CD4-positive, alpha-beta T cell treated with Interleukin-15 for 4 hours (primary cell): ENCODE data around the gene KCTD5.

Experiments
- DNase-seq: peaks from one replicate; pipeline ENCODE4 v3.0.0-alpha.2; 2020; ENCODE audit warnings: low spot score

Gene KCTD5

DNA sequence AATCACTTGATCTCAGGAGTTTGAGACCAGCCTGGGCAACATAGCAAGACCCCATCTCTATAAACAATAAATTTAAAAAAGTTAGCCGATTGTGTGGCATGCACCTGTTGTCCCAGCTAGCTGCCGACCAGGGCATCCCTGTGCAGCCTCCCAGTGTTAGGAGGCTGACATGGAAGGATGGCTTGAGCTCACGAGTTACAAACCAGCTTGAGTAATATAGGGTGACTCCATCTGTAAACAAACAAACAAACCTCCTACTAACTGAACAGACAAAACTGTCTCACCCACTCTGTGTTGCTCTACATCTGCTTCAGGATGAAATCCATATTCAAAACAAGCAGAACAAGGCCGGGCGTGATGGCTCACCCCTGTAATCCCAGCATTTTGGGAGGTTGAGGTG is 44.6 kb downstream of the KCTD5 start:
- DNase-seq = no peak

DNA sequence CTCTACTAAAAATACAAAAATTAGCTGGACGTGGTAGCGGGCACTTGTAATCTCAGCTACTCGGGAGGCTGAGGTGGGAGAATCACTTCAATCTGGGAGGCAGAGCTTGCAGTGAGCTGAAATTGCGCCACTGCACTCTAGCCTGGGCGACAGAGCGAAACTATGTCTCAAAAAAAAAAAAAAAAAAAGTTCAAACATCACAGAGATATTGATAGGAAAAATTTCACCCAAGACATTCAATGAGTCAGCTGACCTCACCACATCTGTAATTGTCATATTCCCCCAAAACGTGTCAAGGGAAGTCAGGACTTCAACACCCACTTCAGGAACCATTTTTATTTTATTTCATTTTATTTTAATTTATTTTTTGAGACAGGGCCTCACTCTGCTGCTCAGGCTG is 45.7 kb downstream of the KCTD5 start:
- no peak for DNase-seq

DNA sequence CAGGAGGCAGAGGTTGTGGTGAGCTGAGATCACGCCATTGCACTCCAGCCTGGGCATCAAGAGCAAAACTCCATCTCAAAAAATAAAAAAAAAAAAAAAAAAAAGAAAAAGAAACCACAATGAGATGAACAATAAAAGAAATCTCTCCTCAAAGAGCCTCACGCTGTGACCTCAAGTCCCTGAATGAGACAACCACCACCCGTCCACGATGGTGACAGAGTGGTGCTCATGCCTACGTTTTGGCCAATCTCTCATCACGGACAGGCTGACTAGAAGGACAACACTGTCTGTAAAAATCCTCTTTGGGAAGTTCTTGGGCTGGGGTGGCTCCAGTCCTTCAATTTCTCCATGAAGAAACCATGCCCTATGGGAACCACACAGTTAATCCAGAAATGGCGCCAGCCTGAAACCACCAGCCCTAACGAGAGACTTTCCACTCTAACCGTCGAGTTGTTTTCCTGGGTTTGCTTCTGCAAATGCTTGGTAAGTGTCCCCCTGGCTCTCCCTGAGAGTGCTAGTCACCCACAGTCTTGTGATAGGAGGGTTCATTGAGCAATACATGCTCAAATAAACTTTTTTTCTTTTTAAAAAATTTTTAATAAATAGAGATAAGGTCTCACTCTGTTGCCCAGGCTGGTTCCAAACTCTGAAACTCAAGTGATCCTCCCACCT is 52.7 kb downstream of the KCTD5 start:
- no peak for DNase-seq

DNA sequence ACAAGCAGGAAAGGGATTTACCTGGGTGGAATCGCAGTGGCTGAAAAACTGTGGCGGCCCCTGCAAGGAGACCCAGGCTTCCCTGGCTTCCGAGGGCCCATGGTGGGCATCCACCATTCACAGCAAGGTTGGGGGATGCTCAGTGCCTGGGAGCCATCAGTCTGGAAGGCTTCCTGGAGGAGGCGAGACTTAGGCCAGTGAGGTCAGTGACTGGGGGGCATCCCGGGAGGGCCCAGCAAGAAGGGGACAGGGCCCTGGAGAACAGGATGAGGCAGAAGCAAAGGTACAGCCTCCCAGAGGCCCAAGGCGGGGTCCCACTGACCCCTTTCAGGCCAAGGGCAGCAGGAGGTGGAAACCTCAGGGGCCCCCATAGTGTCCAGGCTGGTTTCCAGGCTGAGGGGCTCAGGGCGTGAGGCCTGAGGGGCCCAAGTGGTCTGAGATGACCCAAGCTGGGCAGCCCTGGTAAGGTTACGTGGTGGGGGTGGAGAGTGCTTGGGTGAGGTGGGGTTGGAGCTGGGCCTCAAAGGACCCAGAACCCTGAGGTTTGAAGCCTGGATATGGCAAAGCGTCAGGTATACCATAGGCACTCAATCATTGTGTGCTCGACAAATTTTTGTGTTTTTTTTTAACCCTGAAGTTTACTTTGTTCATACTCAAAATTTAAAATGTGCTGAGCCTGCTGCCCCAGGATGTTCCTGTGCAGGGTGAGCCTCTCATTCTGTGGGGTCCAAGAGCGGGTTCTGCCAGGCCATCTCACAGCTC is 54.3 kb downstream of the KCTD5 start:
- DNase-seq = no peak

DNA sequence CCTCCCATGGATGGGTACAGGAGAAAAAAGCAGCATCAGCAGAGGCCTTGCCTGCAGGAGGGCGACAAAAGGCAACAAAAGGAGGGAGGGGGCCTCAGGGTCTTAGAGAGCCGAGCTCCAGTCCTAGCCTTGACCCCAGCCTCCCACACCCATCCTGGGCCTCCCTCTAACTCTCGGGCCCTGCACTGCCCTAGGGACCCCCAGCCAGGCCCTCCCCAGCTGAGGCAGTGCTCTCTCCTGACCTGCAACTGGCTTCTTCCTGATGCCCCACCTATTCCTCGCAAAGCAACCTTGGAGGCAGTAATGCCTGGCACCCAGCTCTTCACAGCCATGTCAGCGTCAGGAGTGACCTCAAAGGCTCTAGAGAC is 54.9 kb downstream of the KCTD5 start:
- no peak for DNase-seq

DNA sequence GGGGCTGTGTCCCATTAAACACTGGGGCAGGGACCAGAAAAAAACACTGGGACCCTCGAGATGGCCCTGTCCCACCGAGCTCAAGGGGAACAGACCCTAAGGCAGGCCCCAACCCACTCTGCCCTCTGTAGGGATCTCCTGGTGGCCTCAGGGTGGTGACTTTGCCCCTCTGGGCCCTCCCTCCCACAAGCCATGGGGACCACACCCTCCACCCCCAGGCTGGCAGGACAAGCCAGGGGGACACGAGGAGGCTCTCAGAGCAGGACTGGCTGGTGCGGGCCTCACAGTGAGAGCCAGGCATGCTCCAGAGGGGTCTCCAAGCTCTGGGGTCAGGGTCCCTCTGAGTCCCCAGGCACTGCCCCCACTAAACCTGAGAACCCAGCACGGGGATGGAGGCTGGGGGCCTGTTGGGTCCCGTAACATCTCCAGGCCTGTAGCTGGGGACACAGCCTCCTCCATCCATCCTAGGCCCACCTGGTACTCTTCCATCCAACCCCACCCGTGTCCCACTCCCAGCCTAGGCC is 55.6 kb downstream of the KCTD5 start:
- DNase-seq = no peak

DNA sequence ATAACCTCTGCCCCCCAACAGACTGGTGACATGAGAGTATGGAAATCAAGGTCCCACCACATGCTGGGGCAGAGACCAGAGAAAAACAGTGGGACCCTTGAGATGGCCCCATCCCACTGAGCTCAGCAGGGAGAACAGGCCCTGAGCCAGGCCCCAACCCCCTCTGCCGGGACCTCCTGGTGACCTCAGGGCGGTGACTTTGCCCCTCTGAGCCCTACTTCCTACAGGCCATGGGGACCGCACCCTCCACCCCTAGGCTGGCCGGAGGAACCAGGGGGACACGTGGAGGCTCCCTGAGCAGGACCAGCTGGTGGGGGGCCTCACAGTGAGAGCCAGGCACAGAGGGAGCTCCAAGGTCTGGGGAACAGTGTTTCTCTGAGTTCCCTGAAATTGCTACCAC is 56.3 kb downstream of the KCTD5 start:
- DNase-seq = no peak

DNA sequence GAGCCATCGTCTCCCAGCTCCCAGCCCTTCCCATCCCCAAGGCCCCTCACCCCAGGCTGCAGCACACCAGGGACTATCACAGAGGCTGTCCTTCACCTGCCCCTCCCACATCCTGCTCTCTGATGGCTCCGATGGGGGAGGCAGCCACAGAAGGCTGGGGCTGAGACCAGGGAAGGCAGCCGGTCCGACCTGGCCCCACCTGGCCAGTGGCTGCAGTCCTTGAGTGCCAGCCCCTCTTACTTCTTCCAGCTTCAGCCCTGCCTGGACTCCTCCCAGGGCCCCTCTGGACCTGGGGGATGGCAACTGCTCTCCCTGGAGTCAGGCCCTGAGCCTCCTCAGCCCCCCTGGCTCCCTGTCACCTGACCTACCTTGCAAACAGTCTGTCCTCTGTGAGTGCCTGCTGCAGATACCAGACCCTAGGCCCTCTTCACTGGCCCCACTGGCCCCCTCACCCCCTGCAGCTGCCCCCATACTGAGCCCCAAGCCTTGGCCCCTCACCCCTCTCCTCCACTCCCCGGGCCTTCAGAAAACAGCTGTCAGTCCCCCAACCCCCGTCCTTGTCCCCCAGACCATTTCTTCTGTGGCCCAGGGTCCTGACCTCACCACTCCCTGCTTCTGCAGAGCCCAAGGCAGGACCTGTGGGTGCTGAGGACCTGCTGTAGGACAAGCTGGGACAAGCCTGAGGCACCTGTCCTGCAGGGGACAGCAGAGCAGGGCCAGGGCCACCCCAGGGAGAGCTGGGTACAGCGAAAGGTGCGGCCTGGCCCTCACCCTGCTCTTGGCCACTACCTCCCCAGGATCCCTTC is 57.5 kb downstream of the KCTD5 start:
- DNase-seq = no peak

DNA sequence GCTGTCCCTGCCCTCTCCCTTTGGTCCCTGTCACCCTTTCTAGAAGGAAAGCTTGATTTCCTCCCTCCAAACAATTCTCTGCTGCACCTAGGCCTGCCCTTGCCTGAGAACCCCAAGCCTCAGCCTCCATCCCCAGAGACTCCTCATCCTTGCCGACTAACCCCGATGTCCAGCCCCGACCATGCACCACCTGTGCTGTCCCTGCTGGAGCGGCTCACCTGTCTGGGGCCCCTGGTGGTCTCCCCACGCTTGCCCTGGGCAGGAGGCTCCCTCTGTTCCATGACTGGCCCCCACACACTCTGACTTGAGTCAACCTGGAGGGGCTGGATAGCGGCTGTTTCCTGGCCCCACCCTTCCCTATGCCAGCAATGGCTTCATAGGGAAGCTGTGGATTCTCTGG is 58.2 kb downstream of the KCTD5 start:
- no peak for DNase-seq

DNA sequence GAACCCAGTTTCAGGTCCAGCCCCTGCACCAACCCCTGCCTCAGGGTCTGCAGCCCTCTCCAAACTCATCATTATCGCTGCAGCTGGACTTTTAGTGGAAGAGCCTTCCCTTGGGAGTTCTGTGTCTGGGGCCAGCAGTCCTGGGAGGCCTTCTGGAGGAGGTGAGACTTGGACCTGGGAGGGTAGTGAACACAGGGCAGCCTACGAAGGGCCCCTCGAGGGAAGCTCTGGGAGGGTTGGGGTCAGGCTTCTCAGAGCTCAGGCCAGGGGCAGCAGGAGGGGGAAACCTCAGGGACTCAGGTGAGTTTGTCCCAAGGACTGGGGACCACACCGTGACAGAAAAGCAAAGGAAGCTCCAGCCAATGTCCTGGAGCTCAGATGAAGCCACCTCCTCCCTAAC is 58.8 kb downstream of the KCTD5 start:
- no peak for DNase-seq

DNA sequence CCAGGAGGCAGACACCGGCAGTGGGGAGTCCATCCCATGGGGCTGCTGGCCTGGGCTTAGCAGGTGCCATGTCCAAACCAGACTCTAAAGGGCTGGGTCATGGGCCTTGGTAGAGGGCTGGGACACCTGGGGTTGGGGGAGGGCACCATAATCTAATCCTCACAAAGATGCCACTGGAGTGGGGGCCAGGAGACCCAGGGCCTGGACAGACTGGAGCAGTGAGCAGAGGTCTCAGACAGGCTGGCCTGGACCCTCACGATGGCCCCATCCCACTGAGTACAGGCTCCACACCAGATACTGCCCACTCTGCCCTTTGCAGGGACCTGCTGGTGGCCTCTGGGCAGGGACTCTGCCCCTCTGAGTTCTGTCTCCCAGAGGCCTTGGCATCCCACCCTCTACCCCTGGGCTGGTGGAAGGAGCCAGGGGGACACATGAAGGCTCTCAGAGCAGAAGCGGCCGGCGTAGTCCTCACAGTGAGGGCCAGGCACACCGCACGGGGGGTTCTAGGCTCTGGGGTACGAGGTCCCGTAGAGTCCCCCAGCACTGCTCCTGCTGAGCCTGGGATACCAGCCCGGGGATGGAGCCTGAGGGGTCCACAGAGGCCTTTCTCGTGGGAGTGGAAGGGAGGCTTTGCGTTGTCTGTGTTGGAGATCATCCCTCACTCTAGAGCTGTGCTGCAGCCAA is 60.1 kb downstream of the KCTD5 start:
- no peak for DNase-seq

DNA sequence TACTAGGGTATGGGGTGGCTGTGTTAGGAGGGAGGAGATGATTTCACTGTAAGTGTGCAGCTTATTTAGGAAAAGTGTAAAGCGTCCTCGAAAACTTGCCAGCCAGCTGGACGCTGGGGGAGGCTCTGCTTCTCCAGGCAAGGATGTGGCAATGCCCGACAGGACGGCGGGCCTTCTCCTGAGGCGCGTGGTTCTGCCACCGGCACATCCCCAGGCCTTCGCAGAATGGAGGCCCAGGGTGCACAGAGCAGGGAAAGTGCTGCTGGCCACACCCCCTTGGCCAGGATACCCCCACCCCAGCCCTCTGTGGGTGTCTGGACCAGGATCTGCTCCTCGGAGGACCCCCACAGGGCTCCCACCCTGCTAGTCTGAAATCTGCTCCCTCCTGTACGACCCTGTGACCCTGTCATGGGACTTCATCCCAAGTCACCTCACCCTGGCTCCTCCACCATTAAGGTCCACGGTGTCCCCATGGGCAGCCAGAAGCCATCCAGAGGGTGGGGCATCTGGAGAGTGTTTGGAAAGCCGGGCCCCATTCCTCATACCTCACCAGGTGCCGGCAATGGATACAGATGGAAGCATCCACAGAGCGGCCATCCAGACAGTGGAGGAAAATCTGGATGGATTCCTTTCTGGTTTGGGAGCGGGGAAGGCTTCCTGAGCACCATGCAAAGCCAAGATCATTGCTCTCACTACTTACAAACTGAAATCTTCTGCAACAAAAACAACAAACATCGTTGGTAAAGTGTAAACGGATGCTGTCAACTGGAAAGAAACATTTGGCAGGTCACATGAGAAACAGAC is 60.9 kb downstream of the KCTD5 start:
- DNase-seq = no peak

DNA sequence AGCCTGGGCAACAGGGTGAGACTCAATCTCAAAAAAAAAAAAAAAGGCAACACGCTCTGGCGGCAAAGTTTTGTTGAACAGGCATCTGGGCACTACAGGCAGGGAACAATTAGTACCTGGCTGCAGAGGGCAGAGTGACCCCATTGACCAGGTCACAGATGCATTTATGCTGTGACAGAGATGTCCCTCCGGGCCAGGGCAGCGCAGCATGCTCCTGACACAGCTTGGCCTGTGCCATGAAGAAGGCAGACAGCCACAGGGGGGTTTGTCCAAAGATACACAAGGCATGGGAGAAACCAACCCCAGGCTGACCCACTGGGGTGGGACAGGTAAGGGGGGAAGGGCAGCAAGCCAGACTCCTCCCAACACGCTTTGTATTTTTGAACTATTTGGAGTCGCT is 62.4 kb downstream of the KCTD5 start:
- no peak for DNase-seq

DNA sequence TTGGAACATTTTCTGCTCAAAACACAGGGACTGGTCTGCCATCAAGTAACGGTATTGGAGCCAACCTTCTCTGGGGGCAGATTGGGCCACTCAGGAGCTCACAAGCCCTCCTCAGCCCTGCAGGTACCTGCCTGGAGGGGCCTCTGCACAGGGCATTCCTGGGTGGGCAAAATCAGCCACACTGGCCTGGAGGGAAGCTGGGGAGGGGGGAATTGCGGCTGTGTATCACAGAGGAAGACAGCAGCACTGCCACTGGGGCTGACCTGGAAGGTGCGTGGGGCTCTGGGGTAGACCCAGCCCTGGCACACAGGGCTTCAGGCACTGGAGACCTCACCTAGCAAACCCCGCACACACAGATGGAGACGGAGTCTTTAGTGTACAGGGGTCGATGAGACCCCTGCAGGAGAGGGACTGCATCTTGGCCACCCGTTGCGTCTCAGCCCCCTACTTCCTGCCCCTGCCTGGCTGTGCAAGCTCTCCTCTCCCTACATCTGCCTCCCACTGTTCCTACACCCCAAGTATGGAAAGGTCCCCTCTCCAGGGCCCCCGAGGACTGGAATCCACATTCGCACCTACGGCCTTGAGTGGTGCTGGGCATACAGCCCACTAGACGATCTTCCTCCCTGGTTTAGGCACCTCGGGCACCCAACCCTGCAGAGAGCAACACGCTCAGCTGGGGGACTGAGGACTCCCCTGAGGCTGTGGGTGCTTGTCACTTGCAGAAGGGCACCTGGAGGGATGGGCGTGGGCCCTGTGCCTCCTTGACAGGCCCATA is 63.0 kb downstream of the KCTD5 start:
- no peak for DNase-seq

DNA sequence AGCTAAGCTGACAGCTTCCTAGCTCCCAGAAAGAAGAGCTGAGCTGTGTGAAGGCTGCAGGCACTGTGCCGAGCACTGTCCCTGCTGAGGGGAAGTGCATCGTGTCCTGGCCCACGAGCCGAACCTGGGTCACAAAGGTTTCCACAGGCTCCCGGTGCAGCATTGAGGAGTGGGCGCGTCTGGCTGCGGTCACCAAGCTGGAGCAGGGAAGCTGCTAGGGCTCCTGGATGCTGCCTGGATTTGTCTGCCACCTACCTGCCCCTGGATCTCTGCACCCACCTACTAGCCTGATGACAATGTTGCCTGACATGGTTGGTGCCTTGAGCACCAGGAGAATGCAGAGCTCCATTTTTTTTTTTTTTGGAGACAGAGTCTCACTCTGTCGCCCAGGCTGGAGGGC is 63.6 kb downstream of the KCTD5 start:
- no peak for DNase-seq

DNA sequence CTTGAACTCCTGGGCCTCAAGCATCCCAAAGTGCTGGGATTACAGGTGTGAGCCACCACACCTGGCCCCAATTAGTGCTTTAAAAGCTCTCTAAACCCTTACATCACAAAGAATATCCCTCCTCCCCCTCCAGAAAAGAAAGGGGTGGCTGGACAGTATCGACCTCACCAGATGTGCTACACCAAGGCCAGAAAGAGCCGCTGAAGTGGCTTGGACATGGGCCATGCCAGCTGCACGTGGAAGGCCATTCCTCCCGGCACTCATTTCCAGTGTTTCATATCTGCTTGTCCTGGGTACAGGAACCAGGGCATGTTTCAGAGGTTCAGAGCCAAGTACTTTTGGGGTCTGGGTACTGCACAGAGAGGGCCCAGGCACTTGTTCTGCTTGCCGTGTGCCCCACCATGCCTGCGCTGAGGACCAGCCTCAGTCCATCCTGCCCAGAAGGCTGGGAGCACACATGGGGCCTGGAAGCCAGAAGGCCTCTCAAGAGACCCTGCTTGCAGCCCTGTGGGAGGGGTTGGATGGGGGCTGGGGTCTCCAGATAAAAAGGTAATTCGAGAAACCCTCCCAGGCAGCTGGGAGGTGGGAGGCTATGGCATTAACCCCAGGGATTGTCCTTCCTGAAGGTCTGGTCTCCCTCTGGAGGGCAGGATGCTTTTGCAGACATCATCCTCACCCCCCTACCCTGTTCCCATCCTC is 66.6 kb downstream of the KCTD5 start:
- DNase-seq = no peak

DNA sequence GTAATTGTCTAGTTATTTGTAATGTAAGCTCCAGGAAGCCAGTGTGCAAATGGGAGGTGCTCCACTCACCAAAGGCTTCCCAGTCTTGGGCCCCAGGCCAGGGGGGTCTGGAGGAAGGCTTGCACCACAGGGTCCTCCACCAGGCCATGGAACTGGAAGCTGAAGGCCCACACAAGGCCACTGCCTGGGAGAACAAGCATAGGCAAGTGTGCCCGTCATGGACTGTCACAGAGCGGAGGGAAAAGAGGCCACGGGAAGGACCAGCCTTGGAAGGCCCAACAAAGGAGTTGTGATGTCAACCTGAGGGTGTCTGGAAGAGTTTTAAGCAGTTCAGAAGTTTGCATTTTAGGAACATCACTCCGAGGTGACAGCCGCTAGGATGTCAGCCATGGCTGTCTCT is 67.2 kb downstream of the KCTD5 start:
- no peak for DNase-seq

DNA sequence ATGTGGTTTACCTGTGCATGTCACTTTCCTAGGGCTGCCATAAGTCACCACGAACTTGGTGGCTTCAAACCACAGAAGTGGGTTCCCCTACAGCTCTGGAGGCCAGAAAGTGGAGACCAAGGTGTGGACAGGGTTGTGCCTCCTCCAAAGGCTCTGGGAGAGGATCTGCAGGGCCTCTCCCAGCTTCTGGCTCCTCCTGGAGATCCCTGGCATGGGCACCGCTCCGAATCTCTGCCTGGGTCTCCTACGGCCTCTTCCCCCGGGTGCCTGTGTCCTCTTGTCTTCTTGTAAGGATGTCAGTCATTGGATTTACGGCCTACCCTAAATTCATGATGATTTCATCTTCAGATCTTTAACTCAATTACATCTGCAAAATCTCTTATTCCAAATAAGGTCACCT is 67.6 kb downstream of the KCTD5 start:
- DNase-seq = no peak

DNA sequence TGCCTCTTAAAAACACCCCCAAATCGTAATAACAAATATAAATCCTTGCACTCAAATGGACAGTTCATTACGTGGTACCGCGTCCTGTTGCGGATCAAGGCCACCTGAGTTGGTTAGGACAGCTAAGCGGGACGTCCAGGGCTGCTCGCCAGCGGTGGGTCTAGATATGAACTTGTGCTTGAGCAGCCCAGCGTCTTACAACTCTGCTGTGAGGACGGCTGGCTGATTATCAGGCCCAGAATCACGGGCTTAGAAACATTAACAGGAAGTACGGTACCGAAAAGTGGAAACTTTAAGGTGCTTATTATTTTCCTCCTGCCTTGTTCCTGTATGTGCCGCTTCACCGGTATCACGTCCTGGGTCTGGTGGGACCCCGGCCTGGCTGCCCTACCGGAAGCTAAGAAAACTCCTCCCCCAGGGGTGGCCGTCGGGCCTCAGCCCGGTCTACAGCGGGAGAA is 69.3 kb downstream of the KCTD5 start:
- DNase-seq = no peak
